ENCODE data around the gene C19orf53. TPM values are rescaled to one million over a fixed set of nuclear protein-coding genes. Genes with fewer than 3 reads are reported as not detected.

Gene C19orf53
- total RNA-seq, 3 donors from 2014 or later, result 158 to 181 (median 167) TPM

DNA sequence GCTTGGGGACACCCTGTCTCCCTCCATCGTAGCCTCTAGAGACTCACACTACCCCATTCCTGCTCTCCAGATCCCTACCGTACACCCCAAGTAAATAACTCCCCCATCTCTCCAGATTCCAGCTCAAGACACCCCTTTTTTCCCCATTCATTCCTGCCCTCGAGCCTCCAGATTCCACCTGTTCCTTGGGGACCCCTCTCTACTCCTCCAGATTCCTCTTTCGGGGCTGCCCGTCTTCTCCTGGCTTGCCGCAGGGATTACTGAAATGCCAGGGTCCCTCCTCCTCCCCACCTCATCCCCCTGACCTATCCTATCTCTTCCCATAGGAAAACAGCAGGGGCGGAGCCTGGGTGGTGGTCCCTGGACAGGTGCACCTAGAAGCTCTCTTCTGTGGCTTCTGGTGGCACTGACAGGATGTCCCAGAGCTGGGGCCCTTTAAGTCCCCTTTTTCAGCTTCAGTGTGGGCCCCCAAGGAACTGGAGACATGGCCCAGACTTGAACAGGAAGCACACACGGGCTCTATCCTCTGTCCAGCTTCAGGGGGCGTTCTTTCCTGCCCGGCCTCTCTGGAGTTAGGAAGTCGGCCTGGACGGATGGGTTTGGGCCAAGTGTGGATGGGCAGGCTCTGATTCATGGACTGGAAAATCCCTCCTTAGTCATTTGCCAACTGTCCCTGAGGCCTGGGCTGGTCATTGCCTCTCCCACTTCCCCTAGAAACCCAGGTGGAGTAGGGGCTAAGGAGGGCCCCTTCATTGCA is 22.2 kb downstream of the C19orf53 start:
- H3K4me1 Mint-ChIP-seq (ENCODE audit: low read depth), result peaks cover 23% of the 10 kb centered on the region
- H3K9me3 Mint-ChIP-seq, result no peaks in the 10 kb centered on the region
- H3K4me3 Mint-ChIP-seq, result peak overlapping the region; percentile 77
- ATAC-seq (no peak), DNase-seq (no peak)
- no peaks in the 10 kb centered on the region for H3K36me3 Mint-ChIP-seq (ENCODE audit: insufficient read depth)
- no peaks in the 10 kb centered on the region for H3K27me3 Mint-ChIP-seq (ENCODE audit: low read depth)

DNA sequence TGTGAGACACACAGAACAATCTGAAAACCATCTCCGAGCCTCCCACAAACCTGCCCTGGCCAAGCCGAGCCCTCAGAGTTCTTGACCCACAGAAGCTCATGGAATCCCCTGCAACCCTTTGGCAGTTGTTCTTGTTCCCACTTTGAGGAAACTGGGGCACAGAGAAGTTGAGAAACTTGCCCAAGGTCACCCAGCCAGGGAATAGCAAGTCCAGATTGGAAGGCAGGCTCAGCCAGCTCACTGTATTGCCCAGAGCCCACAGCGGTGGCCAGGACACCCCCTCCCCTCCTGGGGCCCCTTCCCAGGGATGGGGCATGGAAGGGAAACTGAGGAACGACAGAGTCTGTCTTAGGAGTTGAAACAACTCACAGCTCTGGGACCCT is 22.8 kb downstream of the C19orf53 start:
- H3K9me3 Mint-ChIP-seq, result no peaks in the 10 kb centered on the region
- peak overlapping the region; percentile 77 for H3K4me3 Mint-ChIP-seq
- no peaks in the 10 kb centered on the region for H3K27me3 Mint-ChIP-seq (ENCODE audit: low read depth)
- DNase-seq (no peak), ATAC-seq (no peak)
- H3K4me1 Mint-ChIP-seq (ENCODE audit: low read depth), result peaks cover 23% of the 10 kb centered on the region
- H3K36me3 Mint-ChIP-seq (ENCODE audit: insufficient read depth), result no peaks in the 10 kb centered on the region

DNA sequence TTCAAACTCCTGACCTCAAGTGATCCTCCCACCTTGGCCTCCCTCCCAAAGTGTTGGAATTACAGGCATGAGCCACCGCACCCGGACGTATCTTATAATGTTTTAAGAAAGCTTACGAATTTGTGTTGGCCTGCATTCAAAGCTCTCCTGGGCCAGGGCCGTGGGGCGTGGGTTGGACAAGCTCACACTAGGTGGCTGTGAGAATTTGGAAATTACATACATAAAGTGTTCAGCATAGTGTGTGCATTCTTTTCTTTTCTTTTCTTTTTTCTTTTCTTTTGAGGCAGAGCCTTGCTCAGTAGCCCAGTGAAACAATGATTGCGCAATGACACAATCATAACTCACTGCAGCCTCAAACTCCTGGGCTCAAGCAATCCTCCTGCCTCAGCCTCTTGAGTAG is 23.6 kb downstream of the C19orf53 start:
- no peaks in the 10 kb centered on the region for H3K36me3 Mint-ChIP-seq (ENCODE audit: insufficient read depth)
- peaks cover 23% of the 10 kb centered on the region for H3K4me1 Mint-ChIP-seq (ENCODE audit: low read depth)
- H3K9me3 Mint-ChIP-seq, result no peaks in the 10 kb centered on the region
- no peak overlapping the region for H3K4me3 Mint-ChIP-seq
- DNase-seq (no peak), ATAC-seq (no peak)
- no peaks in the 10 kb centered on the region for H3K27me3 Mint-ChIP-seq (ENCODE audit: low read depth)

DNA sequence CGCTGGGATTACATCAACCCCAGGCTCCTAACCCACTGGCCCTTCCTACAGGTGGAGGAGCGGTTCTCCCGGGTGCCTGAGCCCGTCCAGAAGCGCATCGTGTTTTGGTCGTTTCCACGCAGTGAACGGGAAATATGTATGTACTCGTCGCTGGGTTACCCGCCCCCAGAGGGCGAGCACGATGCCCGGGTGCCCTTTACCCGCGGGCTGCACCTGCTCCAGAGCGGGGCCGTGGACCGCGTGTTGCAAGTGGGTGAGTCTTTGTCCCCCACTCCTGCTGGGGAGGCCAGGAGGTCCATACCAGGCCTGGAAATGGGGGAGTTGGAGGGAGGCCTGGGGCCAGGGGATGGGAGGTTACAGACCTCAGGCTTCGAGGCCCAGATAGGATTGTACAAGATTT is 25.4 kb downstream of the C19orf53 start:
- no peak overlapping the region for H3K4me3 Mint-ChIP-seq

DNA sequence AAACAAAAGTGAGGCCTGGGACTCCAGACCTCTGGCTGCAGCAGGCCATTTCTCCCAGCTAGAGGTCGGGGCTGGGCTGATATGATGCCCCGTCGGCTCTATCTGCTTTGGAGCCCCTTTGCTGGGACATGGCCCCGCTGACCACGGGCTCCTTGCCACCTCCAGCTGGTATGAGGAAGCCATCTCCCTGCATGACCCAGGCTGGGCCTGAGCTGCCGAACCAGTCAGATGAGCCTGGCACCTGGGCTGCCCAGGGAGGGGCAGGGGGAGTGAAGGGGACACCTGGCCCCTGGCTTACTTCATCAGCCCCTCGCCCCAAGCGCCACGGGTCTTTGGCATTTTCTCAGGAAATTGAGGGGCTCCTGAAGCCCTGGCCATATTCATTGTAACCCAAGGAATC is 28.8 kb downstream of the C19orf53 start:
- no peaks in the 10 kb centered on the region for H3K9me3 Mint-ChIP-seq
- H3K4me3 Mint-ChIP-seq, result no peak overlapping the region
- no peaks in the 10 kb centered on the region for H3K36me3 Mint-ChIP-seq (ENCODE audit: insufficient read depth)
- H3K4me1 Mint-ChIP-seq (ENCODE audit: low read depth), result no peaks in the 10 kb centered on the region
- DNase-seq, result no peak
- ATAC-seq, result no peak
- H3K27me3 Mint-ChIP-seq (ENCODE audit: low read depth), result no peaks in the 10 kb centered on the region

More for the DNA sequence above, 25.4 kb downstream of the C19orf53 start:
- ATAC-seq (no peak), DNase-seq (no peak)
- H3K9me3 Mint-ChIP-seq, result no peaks in the 10 kb centered on the region
- H3K4me1 Mint-ChIP-seq (ENCODE audit: low read depth), result peaks cover 17% of the 10 kb centered on the region
- H3K36me3 Mint-ChIP-seq (ENCODE audit: insufficient read depth), result no peaks in the 10 kb centered on the region
- no peaks in the 10 kb centered on the region for H3K27me3 Mint-ChIP-seq (ENCODE audit: low read depth)

DNA sequence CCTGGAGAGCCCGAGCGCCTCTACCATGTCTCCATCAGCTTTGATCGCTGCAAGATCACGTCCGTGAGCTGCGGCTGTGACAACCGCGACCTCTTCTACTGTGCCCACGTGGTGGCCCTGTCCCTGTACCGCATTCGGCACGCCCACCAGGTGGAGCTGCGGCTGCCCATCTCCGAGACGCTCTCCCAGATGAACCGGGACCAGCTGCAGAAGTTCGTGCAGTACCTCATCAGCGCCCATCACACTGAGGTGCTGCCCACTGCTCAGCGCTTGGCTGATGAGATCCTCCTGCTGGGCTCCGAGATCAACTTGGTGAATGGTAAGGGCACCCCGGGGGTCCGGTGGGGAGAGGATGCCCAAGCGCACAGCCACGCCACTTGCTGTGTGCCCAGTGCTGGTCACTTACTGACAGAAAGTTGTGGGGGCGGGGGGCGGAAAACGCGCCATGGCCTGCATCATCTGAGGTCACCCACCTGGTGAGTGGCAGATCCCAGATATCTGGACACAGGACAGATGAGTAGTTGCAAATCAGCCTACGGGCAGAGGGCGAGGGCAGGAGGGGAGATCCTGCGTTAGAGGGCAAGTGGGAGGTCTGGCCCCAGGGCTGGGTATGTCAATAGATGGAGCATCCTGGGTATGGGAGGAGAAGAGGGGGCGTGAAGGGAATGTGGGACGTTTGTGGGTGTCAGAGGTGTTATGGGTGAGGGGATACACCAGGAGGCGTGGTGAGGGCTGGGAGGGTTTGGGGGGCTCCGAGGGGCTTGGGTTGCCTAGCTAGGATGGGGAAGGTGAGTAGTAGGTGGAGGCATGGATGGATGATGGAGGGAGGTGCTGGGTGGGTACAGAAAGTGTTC is 30.8 kb downstream of the C19orf53 start:
- Mint-ChIP-seq H3K4me1 (ENCODE audit: low read depth) (no peaks in the 10 kb centered on the region), H3K9me3 (no peaks in the 10 kb centered on the region), H3K4me3 (no peak overlapping the region), H3K36me3 (ENCODE audit: insufficient read depth) (no peaks in the 10 kb centered on the region), H3K27me3 (ENCODE audit: low read depth) (no peaks in the 10 kb centered on the region)
- DNase-seq (peak; percentile 28), ATAC-seq (no peak)

DNA sequence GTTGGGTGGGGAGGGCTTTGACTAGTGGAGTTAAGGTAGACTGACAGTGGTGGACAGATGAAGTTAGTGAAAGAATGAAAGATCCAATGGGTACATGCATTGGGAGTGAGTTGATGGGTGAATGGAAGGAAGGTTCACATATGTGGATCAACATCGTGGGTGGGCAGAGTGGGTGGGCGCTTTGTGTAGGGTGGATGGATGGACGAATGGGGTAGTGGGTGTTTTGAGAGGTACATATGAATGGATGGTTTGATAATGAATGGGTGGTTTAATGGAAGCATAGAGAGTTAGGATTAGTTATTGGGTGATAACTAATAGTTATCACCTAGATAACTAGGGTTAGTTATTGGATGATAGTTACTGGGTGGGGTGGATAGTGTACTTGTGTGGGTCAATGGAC is 32.5 kb downstream of the C19orf53 start:
- Mint-ChIP-seq H3K9me3 (no peaks in the 10 kb centered on the region), H3K36me3 (ENCODE audit: insufficient read depth) (no peaks in the 10 kb centered on the region), H3K27me3 (ENCODE audit: low read depth) (no peaks in the 10 kb centered on the region), H3K4me1 (ENCODE audit: low read depth) (no peaks in the 10 kb centered on the region), H3K4me3 (no peak overlapping the region)
- ATAC-seq, result no peak
- no peak for DNase-seq

DNA sequence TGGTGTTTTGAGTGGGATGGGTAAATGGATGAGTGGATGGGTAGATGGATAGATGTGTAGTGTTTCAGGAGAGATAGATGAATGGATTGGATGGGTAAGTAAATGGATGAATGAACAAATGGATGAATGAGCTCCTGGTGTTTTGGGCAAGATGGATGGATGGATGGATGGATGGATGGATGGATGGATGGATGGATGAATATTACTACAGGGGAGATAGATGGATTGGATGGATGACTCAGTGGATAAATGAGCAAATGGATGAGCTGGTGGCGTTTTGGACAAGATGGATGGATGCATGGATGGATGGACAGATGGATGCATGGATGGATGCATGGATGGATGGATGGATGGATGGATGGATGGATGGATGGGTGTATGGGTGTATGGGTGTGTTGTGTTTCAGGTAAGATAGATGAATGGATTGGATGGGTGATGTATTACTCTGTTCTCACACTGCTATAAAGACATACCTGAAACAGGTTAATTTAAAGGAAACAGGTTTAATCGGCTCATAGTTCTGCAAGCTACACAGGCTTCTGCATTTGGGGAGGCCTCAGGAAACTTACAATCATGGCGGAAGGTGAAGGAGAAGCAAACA is 33.3 kb downstream of the C19orf53 start:
- no peaks in the 10 kb centered on the region for H3K4me1 Mint-ChIP-seq (ENCODE audit: low read depth)
- no peak overlapping the region for H3K4me3 Mint-ChIP-seq
- H3K27me3 Mint-ChIP-seq (ENCODE audit: low read depth), result no peaks in the 10 kb centered on the region
- no peaks in the 10 kb centered on the region for H3K9me3 Mint-ChIP-seq
- no peaks in the 10 kb centered on the region for H3K36me3 Mint-ChIP-seq (ENCODE audit: insufficient read depth)
- no peak for ATAC-seq
- no peak for DNase-seq

DNA sequence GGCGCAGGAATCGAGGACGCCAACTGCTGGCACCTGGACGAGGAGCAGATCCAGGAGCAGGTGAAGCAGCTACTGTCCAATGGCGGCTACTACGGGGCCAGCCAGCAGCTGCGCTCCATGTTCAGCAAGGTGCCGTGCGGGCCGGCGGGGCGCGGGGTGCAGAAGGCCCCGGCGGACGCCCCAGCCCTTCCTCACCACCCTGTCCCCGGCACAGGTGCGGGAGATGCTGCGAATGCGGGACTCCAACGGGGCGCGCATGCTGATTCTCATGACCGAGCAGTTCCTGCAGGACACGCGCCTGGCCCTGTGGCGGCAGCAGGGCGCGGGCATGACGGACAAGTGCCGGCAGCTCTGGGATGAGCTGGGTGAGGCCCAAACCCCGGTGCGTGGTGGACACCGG is 34.6 kb downstream of the C19orf53 start:
- Mint-ChIP-seq H3K27me3 (ENCODE audit: low read depth) (no peaks in the 10 kb centered on the region), H3K4me3 (no peak overlapping the region), H3K9me3 (no peaks in the 10 kb centered on the region), H3K4me1 (ENCODE audit: low read depth) (no peaks in the 10 kb centered on the region), H3K36me3 (ENCODE audit: insufficient read depth) (peaks cover 3% of the 10 kb centered on the region)
- ATAC-seq (no peak), DNase-seq (no peak)

DNA sequence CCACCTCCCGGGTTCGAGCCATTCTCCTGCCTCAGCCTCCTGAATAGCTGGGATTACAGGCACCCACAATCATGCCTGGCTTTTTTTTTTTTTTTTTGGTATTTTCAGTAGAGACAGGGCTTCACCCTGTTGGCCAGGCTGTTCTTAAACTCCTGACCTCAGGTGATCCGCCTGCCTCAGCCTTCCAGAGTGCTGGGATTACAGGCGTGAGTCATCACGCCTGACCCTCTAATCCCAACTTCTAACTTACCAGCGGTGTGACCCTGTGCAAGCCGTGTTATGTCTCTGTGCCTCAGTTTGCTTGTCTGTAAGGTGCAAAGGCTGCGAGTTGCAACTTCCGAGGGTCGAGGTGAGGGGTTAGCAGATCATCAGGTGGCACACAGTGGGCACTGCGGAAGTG is 38.3 kb downstream of the C19orf53 start:
- H3K9me3 Mint-ChIP-seq, result no peaks in the 10 kb centered on the region
- ATAC-seq (no peak), DNase-seq (no peak)
- H3K4me1 Mint-ChIP-seq (ENCODE audit: low read depth), result no peaks in the 10 kb centered on the region
- no peak overlapping the region for H3K4me3 Mint-ChIP-seq
- H3K36me3 Mint-ChIP-seq (ENCODE audit: insufficient read depth), result peaks cover 3% of the 10 kb centered on the region
- no peaks in the 10 kb centered on the region for H3K27me3 Mint-ChIP-seq (ENCODE audit: low read depth)

DNA sequence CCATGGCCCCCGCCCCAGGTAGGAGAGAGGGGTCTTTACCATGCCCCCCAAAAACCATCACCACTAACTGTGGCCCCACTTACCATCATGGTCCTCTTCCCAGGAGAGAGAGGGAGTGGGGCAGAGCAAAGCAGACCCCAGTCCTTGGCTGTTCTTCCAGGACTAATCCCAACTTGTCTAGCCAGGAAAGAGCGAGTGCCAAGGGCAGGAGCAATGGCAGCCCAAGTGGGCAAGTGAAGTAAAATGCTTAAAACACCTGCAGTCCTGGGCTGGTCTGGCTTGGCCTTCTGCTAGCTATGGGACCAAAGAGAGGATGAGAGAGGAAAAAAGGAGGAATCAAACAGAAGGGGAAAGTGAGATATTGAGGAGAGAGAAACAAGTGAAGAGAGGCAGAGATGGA is 38.9 kb downstream of the C19orf53 start:
- H3K4me1 Mint-ChIP-seq (ENCODE audit: low read depth), result no peaks in the 10 kb centered on the region
- DNase-seq, result no peak
- H3K36me3 Mint-ChIP-seq (ENCODE audit: insufficient read depth), result peaks cover 3% of the 10 kb centered on the region
- H3K9me3 Mint-ChIP-seq, result no peaks in the 10 kb centered on the region
- no peaks in the 10 kb centered on the region for H3K27me3 Mint-ChIP-seq (ENCODE audit: low read depth)
- no peak for ATAC-seq
- no peak overlapping the region for H3K4me3 Mint-ChIP-seq

DNA sequence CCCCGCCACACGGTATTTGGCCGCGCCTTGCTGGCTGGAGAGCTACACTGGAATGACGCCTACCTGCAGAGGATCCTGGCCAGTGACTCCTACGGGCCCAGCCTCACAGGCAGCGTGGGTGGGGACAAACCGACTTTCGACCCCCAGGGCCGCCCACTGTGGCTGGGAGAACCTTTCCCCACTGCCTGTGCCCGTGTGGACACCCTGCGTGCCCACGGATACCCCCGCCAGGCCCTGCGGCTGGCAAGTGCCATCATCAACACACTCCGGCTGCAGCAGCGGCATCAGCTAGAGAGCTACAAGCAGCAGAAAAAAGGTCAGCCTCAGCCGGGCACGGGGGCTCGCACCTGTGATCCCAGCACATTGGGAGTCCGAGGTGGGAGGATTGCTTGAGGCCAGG is 40.3 kb downstream of the C19orf53 start:
- Mint-ChIP-seq H3K36me3 (ENCODE audit: insufficient read depth) (peaks cover 3% of the 10 kb centered on the region), H3K27me3 (ENCODE audit: low read depth) (no peaks in the 10 kb centered on the region), H3K9me3 (no peaks in the 10 kb centered on the region), H3K4me3 (no peak overlapping the region), H3K4me1 (ENCODE audit: low read depth) (no peaks in the 10 kb centered on the region)
- no peak for ATAC-seq
- no peak for DNase-seq

DNA sequence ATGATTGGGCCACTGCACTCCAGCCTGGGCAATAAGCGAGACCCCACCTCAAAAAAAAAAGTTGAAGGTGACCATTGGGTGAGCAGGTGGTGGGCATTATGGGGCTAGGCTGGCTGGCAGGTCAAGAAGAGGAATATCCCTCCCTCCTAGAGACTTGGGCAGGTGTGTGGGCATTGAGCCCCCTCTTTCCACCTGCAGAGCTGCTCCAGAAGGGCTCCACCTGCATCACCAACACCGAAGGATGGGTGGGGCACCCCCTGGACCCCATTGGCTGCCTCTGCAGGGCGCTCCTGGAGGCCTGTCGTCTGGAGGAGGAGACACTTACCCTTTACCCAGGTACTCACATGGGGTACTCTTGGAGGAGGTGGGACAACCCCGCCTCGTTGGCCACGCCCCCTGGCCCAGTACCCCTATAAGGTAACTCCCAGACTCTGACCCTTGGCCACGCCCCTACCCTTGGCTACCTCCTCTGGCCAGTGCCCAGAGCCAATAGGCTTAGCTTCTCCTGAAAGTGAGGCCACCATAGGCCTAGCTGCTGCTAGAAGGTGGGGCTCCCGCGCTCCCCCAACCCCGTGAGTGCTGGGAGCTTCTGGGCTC is 42.9 kb downstream of the C19orf53 start:
- DNase-seq, result no peak
- peaks cover 4% of the 10 kb centered on the region for H3K36me3 Mint-ChIP-seq (ENCODE audit: insufficient read depth)
- H3K9me3 Mint-ChIP-seq, result no peaks in the 10 kb centered on the region
- no peak overlapping the region for H3K4me3 Mint-ChIP-seq
- no peaks in the 10 kb centered on the region for H3K4me1 Mint-ChIP-seq (ENCODE audit: low read depth)
- peak; percentile 64 to 71 for ATAC-seq
- no peaks in the 10 kb centered on the region for H3K27me3 Mint-ChIP-seq (ENCODE audit: low read depth)

DNA sequence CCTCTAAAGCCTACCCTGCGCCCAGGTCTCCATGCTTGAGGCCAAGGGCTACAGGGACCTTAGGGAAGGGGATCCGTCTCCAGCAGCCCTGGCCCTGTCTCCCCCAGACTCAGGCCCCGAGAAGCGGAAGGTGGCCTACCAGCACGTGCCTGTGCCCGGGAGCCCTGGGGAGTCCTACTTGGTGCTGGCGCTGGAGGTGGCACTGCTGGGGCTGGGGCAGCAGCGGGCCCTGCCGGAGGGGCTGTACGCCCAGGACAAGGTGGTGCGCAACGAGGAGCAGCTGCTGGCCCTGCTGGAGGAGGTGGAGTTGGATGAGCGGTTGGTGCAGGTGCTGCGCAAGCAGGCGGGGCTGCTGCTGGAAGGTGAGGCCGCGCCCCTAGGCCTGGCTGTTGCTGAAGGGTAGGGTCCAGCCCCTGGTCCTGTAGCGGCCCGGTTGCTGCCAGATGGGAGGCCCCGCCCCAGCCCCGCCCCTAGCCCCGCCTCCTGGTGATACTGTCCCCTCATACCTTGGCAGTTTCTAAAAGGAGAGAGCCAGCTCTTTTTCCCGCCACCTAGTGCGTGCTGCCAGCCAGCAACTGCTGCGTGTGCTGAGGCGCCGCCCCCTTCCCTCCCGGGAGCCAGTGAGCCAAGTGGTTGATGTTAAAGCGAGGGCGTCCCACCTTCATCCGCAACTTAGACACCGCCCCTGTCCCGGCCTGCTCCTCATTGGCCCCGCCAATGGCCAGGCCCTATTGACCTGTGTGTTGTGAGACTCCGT is 43.5 kb downstream of the C19orf53 start:
- Mint-ChIP-seq H3K4me3 (no peak overlapping the region), H3K36me3 (ENCODE audit: insufficient read depth) (peaks cover 4% of the 10 kb centered on the region), H3K9me3 (no peaks in the 10 kb centered on the region), H3K4me1 (ENCODE audit: low read depth) (no peaks in the 10 kb centered on the region), H3K27me3 (ENCODE audit: low read depth) (no peaks in the 10 kb centered on the region)
- ATAC-seq (peak; percentile 69 to 87), DNase-seq (peak; percentile 40)

All from activated T-cell treated with anti-CD3 and anti-CD28 coated beads, Interleukin-2, amount 50 U/mL, for 4 hours (primary cell).